ENCODE measurements around the gene ZIC5.

The ZIC5 gene

GRCh38 chr13:99995589-99996380 lies 24.2 kb upstream of the ZIC5 start:
- no peak overlapping the region for H3K27ac ChIP-seq
- TF ChIP-seq CTCF (IDR thresholded peaks at IDR 0.05) (no peak), ZFX (IDR thresholded peaks at IDR 0.05; ENCODE audit: borderline replicate concordance) (no peak)

DNA sequence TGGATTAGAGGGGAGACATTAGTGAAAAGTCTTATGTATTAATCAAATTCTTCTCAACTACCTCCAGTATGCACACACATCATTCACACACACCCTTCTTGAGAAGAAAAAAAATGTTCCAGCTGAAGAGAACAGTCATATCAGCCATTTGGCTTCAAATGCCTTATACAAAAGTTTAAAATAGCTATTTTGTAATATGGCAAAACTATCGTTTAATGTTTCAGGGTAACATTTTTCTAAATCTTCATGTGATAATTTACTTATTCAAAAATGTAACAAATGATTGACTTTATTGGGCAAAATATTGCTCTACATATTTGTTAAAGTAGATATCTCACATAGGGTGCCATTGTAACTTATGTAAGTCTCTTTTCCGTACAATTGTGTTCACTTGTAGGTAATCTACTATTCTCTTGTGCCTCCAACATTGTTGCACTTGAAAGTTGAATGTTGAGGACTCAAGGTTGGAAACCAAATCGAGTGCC lies 23.6 kb upstream of the ZIC5 start:
- TF ChIP-seq ZFX (IDR thresholded peaks at IDR 0.05; ENCODE audit: borderline replicate concordance) (no peak), CTCF (IDR thresholded peaks at IDR 0.05) (no peak)

GRCh38 chr13:99994638-99995020 lies 23.1 kb upstream of the ZIC5 start:
- TF ChIP-seq ZFX (IDR thresholded peaks at IDR 0.05; ENCODE audit: borderline replicate concordance) (no peak), CTCF (IDR thresholded peaks at IDR 0.05) (no peak)
- H3K27ac ChIP-seq = no peak overlapping the region

More for the DNA sequence above, 23.6 kb upstream of the ZIC5 start:
- no peak overlapping the region for H3K27ac ChIP-seq

DNA sequence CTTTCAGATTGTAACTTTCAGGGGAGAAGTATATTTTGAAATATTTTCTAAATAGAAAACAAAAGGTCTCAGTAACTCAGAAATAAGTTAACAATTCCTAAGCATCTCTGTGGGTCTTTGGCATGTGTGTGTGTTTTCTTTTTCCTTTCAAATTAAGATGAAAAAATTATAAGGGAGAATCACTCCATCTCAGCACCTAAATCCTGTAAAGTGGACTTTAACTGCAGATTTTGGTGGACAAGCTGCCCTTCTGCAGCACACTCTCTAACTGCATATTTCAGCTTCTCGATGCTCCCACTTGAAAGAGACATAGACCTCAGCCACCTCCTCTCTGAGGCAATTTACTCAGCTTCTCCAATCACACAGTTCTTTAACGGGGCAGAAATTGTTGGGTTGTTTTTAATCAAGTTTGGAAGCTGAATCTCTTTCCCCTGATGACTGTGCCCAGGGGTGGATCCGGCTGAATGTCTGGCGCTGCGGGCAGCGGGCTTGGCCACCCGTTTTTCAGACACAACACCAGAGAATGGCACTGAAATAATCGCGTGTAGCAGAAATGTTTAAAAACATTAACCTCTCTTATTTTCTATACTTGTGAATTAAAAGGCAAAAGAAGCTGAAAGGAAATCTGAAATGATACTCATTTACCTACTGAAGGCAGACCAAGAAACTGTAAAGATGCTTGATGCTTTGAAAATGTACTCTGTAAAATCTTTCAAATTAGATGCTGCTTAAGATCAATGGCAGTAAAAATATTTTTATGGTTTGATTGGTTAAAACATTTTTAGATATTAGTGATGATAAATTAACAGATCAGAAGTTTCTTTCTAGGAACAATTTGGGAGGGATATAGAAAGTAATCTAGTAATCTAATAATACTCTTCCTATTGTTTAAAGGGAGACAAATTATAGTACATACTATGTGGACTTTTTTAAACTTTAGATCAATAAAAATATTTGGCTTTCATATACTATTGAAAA lies 22.4 kb upstream of the ZIC5 start:
- H3K27ac ChIP-seq = no peak overlapping the region
- no peak for TF ChIP-seq ZFX (IDR thresholded peaks at IDR 0.05; ENCODE audit: borderline replicate concordance)
- no peak for TF ChIP-seq CTCF (IDR thresholded peaks at IDR 0.05)

DNA sequence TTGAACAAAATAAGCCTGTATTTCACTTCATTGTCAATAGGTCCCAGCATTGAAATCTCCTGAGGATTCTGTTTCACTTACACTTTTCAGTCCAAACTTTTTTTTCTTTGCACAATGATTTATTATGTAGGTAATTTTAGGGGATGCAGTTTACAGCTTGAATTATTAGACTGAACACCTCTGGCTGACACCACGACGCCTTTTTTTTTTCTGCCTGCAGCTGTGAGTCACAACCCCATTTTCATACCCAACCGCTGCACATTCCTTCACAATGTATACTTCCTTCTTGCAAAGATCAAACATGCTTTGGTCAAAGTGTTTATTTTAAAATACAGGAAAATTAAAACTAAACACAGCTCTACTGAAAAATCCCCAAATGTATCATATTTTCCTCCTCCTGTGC lies 21.4 kb upstream of the ZIC5 start:
- no peak for TF ChIP-seq CTCF (IDR thresholded peaks at IDR 0.05)
- no peak for TF ChIP-seq ZFX (IDR thresholded peaks at IDR 0.05; ENCODE audit: borderline replicate concordance)
- no peak overlapping the region for H3K27ac ChIP-seq

DNA sequence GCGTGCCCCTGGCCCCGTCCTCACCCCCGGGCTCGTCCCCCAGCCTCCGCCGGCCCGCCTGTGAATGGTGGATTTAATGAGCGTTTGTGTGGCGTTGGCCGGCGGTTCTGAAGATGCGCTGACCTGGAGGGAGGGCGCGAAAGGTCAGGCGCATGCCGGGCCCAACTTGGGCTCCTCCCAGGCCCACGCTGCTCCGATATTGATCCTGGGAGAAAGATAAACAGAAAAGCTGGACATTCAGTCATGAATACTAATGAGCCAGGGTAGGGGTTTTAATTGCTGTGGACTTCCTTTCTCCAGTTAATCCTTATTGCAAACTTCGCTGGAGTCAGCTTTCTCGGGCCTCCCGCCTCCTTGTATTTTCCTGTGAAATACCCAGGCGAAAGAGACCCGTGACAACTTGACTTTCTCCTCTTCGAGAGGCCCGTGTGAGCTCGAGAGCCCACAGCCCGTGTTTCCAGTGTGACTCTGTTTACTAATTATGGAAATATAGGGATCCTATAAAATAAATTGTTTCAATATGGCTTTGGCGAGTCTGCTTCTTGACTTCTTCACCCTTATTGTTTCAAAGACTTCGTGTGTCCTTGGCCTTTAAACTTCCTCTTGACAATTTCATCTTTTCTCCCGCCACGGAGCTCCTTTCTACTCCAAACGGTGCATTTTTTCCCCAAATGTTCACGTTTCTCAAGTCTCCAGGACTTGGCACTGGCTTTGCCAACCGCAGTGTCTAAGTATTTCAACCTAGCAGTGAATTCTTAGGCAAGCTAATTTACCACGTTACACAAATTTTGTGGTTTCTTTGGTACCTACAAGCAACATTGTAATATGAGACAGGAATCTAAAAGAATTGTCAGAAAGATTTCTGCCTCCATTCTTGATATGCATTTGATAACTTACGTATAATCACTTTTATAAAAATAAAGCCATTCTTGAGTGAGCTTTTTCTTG lies 20.5 kb upstream of the ZIC5 start:
- H3K27ac ChIP-seq = no peak overlapping the region
- TF ChIP-seq ZFX (IDR thresholded peaks at IDR 0.05; ENCODE audit: borderline replicate concordance) (no peak), CTCF (IDR thresholded peaks at IDR 0.05) (no peak)

All from 22Rv1 (cell line).